Liver (tissue), 9 donors: ENCODE results near the gene ARHGEF12. TPM values are rescaled to one million over a fixed set of nuclear protein-coding genes. Genes with fewer than 3 reads are reported as not detected.

Experiments used
- DNase-seq: peaks from one replicate; pipeline ENCODE4 v3.0.0-alpha.2; 2017; ENCODE audit warnings: low spot score
- H3K27ac ChIP-seq, 2 donors: one replicate each; pipeline ENCODE4 v1.7.0; 2013; ENCODE audit warnings: inconsistent platforms in 2 of 2, low read length in 2 of 2, control low read depth in 1 of 2, low read depth in 1 of 2, mild to moderate bottlenecking in 1 of 2
- H3K27me3 ChIP-seq, 4 donors: one replicate each; pipeline versions ENCODE4 v1.6.1 to v1.7.0; 2013; ENCODE audit warnings: low read length in 3 of 4, inconsistent platforms in 1 of 4, mild to moderate bottlenecking in 1 of 4, moderate library complexity in 1 of 4; ENCODE audit not compliant: control insufficient read depth in 4 of 4, insufficient read depth in 4 of 4
- H3K36me3 ChIP-seq, 4 donors: one replicate each; pipeline versions ENCODE4 v1.6.1 to v1.7.0; 2013; ENCODE audit warnings: low read length in 3 of 4, mild to moderate bottlenecking in 3 of 4, low read depth in 1 of 4, moderate library complexity in 1 of 4; ENCODE audit not compliant: control insufficient read depth in 4 of 4, insufficient read depth in 3 of 4
- H3K4me1 ChIP-seq, 4 donors: one replicate each; pipeline versions ENCODE4 v1.6.1 to v1.7.0; 2013; ENCODE audit warnings: low read length in 3 of 4, mild to moderate bottlenecking in 3 of 4, moderate library complexity in 1 of 4; ENCODE audit not compliant: control insufficient read depth in 4 of 4, insufficient read depth in 4 of 4
- H3K4me3 ChIP-seq, 3 donors: one replicate each; pipeline versions ENCODE4 v1.6.1 to v1.7.0; 2013; ENCODE audit warnings: low read length in 3 of 3, control low read depth in 1 of 3, low read depth in 1 of 3, mild to moderate bottlenecking in 1 of 3
- H3K9ac ChIP-seq, 2 donors: one replicate each; pipeline ENCODE4 v1.7.0; 2013; ENCODE audit warnings: low read length in 2 of 2, mild to moderate bottlenecking in 2 of 2, moderate library complexity in 2 of 2, control low read depth in 1 of 2, low read depth in 1 of 2
- H3K9me3 ChIP-seq, 4 donors: one replicate each; pipeline versions ENCODE4 v1.6.1 to v1.7.0; 2013; ENCODE audit warnings: low read length in 3 of 4; ENCODE audit not compliant: control insufficient read depth in 4 of 4
- ATF3 ChIP-seq: IDR thresholded peaks from 2 replicates; pipeline ENCODE4 v1.6.1; 2016; ENCODE audit warnings: antibody characterized with exemption
- CTCF ChIP-seq: fragments of 150-350 bp; IDR thresholded peaks from 2 replicates; pipeline ENCODE4 v1.5.1; 2017; ENCODE audit warnings: improper control_type of control experiment, low read depth, low read length; ENCODE audit not compliant: missing input control
- EGR1 ChIP-seq, 2 donors: IDR thresholded peaks; 2 replicates each; pipeline ENCODE4 v1.6.1; 2016 to 2018; ENCODE audit warnings: antibody characterized with exemption in 2 of 2, low read depth in 2 of 2
- FOXA1 ChIP-seq: IDR thresholded peaks from 2 replicates; pipeline ENCODE4 v1.6.1; 2016; ENCODE audit warnings: antibody characterized with exemption
- FOXA2 ChIP-seq: IDR thresholded peaks from 2 replicates; pipeline ENCODE4 v1.6.1; 2016; ENCODE audit warnings: antibody characterized with exemption
- GABPA ChIP-seq, 2 donors: IDR thresholded peaks in 1 of 2; conservative IDR thresholded peaks in 1 of 2; 2 replicates each; pipeline ENCODE4 v1.6.1; 2016; ENCODE audit warnings: antibody characterized with exemption in 2 of 2, mild to moderate bottlenecking in 1 of 2, moderate library complexity in 1 of 2
- HNF4A ChIP-seq, 2 donors: conservative IDR thresholded peaks; 2 replicates each; pipeline ENCODE4 v1.6.1; 2016; ENCODE audit warnings: antibody characterized with exemption in 2 of 2, mild to moderate bottlenecking in 2 of 2
- HNF4G ChIP-seq: IDR thresholded peaks from 2 replicates; pipeline ENCODE4 v1.6.1; 2016; ENCODE audit warnings: antibody characterized with exemption
- JUND ChIP-seq, 2 donors: IDR thresholded peaks; 2 replicates each; pipeline ENCODE4 v1.6.1; 2016; ENCODE audit warnings: antibody characterized with exemption in 2 of 2
- MAX ChIP-seq: IDR thresholded peaks from 2 replicates; pipeline ENCODE4 v1.6.1; 2016; ENCODE audit warnings: antibody characterized with exemption
- NR2F2 ChIP-seq: IDR thresholded peaks from 2 replicates; pipeline ENCODE4 v1.6.1; 2016; ENCODE audit warnings: antibody characterized with exemption
- RAD21 ChIP-seq, 2 donors: IDR thresholded peaks; 2 replicates each; pipeline ENCODE4 v1.6.1; 2016; ENCODE audit warnings: antibody characterized with exemption in 2 of 2, mild to moderate bottlenecking in 2 of 2
- REST ChIP-seq: IDR thresholded peaks from 2 replicates; pipeline ENCODE4 v1.6.1; 2016; ENCODE audit warnings: antibody characterized with exemption, mild to moderate bottlenecking
- RXRA ChIP-seq, 2 donors: IDR thresholded peaks; 2 replicates each; pipeline ENCODE4 v1.6.1; 2017 to 2018; ENCODE audit warnings: antibody characterized with exemption in 2 of 2, mild to moderate bottlenecking in 1 of 2
- SP1 ChIP-seq: IDR thresholded peaks from 2 replicates; pipeline ENCODE4 v1.6.1; 2018; ENCODE audit warnings: antibody characterized with exemption, mild to moderate bottlenecking
- TAF1 ChIP-seq: conservative IDR thresholded peaks from 2 replicates; pipeline ENCODE4 v1.6.1; 2016; ENCODE audit warnings: antibody characterized with exemption, mild to moderate bottlenecking
- YY1 ChIP-seq: IDR thresholded peaks from 2 replicates; pipeline ENCODE4 v1.6.1; 2016; ENCODE audit warnings: antibody characterized with exemption, mild to moderate bottlenecking
- ZBTB33 ChIP-seq: IDR thresholded peaks from 2 replicates; pipeline ENCODE4 v1.6.1; 2016; ENCODE audit warnings: antibody characterized with exemption
- WGBS: extraction: QIAGEN DNeasy Blood & Tissue Kit; methylation state at CpG from one replicate; pipeline ENCODE4 v1.1.7; 2013; 5-methylcytosine and 5-hydroxymethylcytosine counted together
- polyA plus RNA-seq, 2 donors: library from polyadenylated mRNA; stranded (reverse) in 1 of 2; unstranded in 1 of 2; fragments of 200-250 nt in 1 of 2; fragments of >200 nt in 1 of 2; fragmentation: Nextera tagmentation in 1 of 2; extraction: Ambion mirVana in 1 of 2; gene quantifications; one replicate each; pipeline versions ENCODE4 v1.2.1 to v1.2.3, GENCODE V29; 2013 to 2015
- total RNA-seq, 2 donors: library from RNA; depleted of rRNA; stranded (reverse); fragments of >200 nt; gene quantifications; one replicate each; pipeline ENCODE4 v1.2.3, GENCODE V29; 2014
- donor health status: healthy.
- donor health status: healthy.
- donor health status: healthy.
- donor health status: healthy.
- donor health status: healthy.

Gene ARHGEF12
- total and polyA plus RNA-seq, 4 donors = 28.0 to 169 (median 53.9) TPM

- H3K36me3 ChIP-seq = no peaks in the 10 kb centered on the region
- no peaks in the 10 kb centered on the region for H3K4me1 ChIP-seq
- no peak overlapping the region for H3K27ac ChIP-seq
- H3K9ac ChIP-seq = no peak overlapping the region
- no peak overlapping the region for H3K4me3 ChIP-seq
- DNase-seq = no peak
- no peaks in the 10 kb centered on the region for H3K9me3 ChIP-seq
- no peaks in the 10 kb centered on the region for H3K27me3 ChIP-seq
- TF ChIP-seq ZBTB33 (no peak), FOXA2 (no peak), JUND (IDR thresholded peaks at IDR 0.05) (no peak), MAX (no peak), HNF4A (conservative IDR thresholded peaks at IDR 0.05) (no peak), REST (no peak), YY1 (no peak), CTCF (no peak), SP1 (no peak), NR2F2 (no peak), EGR1 (IDR thresholded peaks at IDR 0.05; ENCODE audit: low read depth in 2 of 2) (no peak), HNF4G (no peak), GABPA (IDR thresholded peaks at IDR 0.05 in 1 of 2, conservative IDR thresholded peaks at IDR 0.05 in 1 of 2) (no peak), FOXA1 (no peak), RXRA (IDR thresholded peaks at IDR 0.05) (no peak), TAF1 (no peak), RAD21 (IDR thresholded peaks at IDR 0.05) (no peak)
- WGBS = 92% methylated on average over 7 of the region's 7 CpGs
Measured at GRCh38 chr11:120308081-120308480, 28.1 kb upstream of the ARHGEF12 start.

- no peak overlapping the region for H3K4me3 ChIP-seq
- no peaks in the 10 kb centered on the region for H3K27me3 ChIP-seq
- no peak for TF ChIP-seq ATF3
- no peak for TF ChIP-seq GABPA (IDR thresholded peaks at IDR 0.05 in 1 of 2, conservative IDR thresholded peaks at IDR 0.05 in 1 of 2)
- no peak for TF ChIP-seq NR2F2
- no peak for TF ChIP-seq CTCF
- TF ChIP-seq SP1 = no peak
- TF ChIP-seq RAD21 (IDR thresholded peaks at IDR 0.05) = no peak
- TF ChIP-seq YY1 = no peak
- TF ChIP-seq HNF4A (conservative IDR thresholded peaks at IDR 0.05) = no peak
- no peak for TF ChIP-seq REST
- TF ChIP-seq RXRA (IDR thresholded peaks at IDR 0.05) = no peak
- no peak for TF ChIP-seq JUND (IDR thresholded peaks at IDR 0.05)
- TF ChIP-seq EGR1 (IDR thresholded peaks at IDR 0.05; ENCODE audit: low read depth in 2 of 2) = no peak
- H3K27ac ChIP-seq = no peak overlapping the region
- H3K4me1 ChIP-seq = no peaks in the 10 kb centered on the region
- no peak for DNase-seq
- H3K36me3 ChIP-seq = no peaks in the 10 kb centered on the region
- no peak overlapping the region for H3K9ac ChIP-seq
- no peaks in the 10 kb centered on the region for H3K9me3 ChIP-seq
- WGBS = 52% methylated on average over 3 of the region's 3 CpGs
Measured at GRCh38 chr11:120310870-120311269, 25.3 kb upstream of the ARHGEF12 start.
